ENCODE data around the gene ZC3H12D.

GRCh38 chr6:149492798-149493343, 8.1 kb upstream of the ZC3H12D start:
- TF ChIP-seq CTCF (conservative IDR thresholded peaks at IDR 0.05; ENCODE audit: low read depth in 2 of 2) (no peak), ETS1 (IDR thresholded peaks at IDR 0.05) (no peak), EZH2 (IDR thresholded peaks at IDR 0.05; ENCODE audit: low read depth, unreplicated experiment) (no peak), REST (IDR thresholded peaks at IDR 0.05; ENCODE audit: unreplicated experiment) (no peak), STAT1 (IDR thresholded peaks at IDR 0.05; ENCODE audit: unreplicated experiment) (no peak), POLR2AphosphoS5 (IDR thresholded peaks at IDR 0.05; ENCODE audit: low read depth) (no peak)
